Neuron (in vitro differentiated cells): ENCODE measurements around the gene ACCSL.

ENCODE experiments used
- H2AFZ ChIP-seq: one replicate; pipeline ENCODE4 v1.6.1; 2013; ENCODE audit warnings: low read depth, mild to moderate bottlenecking, inconsistent platforms, low read length, moderate library complexity
- H3K27me3 ChIP-seq: one replicate; pipeline ENCODE4 v1.6.1; 2013; ENCODE audit warnings: low read length; ENCODE audit not compliant: insufficient read depth
- H3K36me3 ChIP-seq: one replicate; pipeline ENCODE4 v1.6.1; 2013; ENCODE audit warnings: low read length; ENCODE audit not compliant: insufficient read depth
- H3K4me1 ChIP-seq: one replicate; pipeline ENCODE4 v1.6.1; 2013; ENCODE audit warnings: low read length; ENCODE audit not compliant: insufficient read depth
- H3K4me3 ChIP-seq: 2 replicates; pipeline ENCODE4 v1.5.1; 2013; ENCODE audit warnings: mild to moderate bottlenecking, low read length, moderate library complexity
- H3K9me3 ChIP-seq: one replicate; pipeline ENCODE4 v1.6.1; 2013; ENCODE audit warnings: low read length

Gene ACCSL

DNA sequence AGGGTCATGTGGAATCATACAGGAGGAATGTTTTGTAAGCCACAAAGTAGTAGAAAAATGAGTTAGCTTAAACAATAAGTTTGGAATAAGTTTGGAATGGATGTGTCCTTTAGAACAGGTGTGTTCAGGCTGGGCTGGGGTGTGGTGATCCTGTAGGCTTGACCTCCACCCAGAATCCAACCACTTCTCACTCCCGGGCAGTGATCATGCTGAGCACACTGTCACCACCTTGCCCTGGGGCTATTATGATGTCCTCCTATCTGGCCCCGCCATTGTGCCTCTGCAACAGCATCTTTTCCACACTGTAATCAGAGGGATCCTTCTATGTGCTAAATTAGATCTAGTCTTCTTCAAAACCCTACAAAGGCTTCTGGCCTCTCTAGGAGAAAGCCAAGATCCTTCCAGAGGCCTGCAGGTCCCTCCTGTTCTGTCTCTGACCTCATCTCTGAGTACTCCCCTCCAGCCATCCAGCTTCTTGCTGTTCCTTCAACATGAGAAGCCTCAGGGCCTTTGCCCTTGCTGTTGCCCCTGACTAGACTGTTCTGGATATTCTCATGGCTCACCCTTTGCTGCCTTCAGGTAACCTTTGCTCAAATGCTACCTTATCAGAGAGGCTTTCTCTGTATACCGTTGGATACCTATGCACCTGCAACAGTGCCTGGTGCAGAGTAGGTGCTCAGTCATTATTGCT, 18.8 kb upstream of the ACCSL start:
- Histone ChIP-seq H3K27me3 (no peaks in the 10 kb centered on the region), H3K9me3 (no peaks in the 10 kb centered on the region), H3K4me1 (peaks cover 15% of the 10 kb centered on the region), H2AFZ (no peak overlapping the region), H3K4me3 (no peak overlapping the region), H3K36me3 (no peaks in the 10 kb centered on the region)

DNA sequence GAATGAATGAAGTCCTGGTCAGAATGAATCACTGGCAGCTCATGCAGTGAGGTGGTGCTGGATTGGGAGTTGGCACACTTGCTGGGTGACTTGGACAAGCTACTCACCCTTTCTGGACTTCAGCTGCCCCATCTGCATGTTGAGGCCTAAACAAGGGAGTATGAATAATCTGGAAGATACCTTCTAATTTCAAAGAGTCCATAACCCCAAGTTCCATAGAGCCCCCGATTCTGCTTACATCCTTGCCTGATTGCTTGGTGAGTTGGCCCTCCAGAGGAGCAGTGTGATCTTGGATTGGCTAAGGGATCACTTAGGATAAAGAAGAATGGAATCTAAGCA, 18.3 kb upstream of the ACCSL start:
- H3K36me3 ChIP-seq = no peaks in the 10 kb centered on the region
- no peak overlapping the region for H3K4me3 ChIP-seq
- H3K4me1 ChIP-seq = peaks cover 15% of the 10 kb centered on the region
- H3K27me3 ChIP-seq = no peaks in the 10 kb centered on the region
- H2AFZ ChIP-seq = no peak overlapping the region
- H3K9me3 ChIP-seq = no peaks in the 10 kb centered on the region

DNA sequence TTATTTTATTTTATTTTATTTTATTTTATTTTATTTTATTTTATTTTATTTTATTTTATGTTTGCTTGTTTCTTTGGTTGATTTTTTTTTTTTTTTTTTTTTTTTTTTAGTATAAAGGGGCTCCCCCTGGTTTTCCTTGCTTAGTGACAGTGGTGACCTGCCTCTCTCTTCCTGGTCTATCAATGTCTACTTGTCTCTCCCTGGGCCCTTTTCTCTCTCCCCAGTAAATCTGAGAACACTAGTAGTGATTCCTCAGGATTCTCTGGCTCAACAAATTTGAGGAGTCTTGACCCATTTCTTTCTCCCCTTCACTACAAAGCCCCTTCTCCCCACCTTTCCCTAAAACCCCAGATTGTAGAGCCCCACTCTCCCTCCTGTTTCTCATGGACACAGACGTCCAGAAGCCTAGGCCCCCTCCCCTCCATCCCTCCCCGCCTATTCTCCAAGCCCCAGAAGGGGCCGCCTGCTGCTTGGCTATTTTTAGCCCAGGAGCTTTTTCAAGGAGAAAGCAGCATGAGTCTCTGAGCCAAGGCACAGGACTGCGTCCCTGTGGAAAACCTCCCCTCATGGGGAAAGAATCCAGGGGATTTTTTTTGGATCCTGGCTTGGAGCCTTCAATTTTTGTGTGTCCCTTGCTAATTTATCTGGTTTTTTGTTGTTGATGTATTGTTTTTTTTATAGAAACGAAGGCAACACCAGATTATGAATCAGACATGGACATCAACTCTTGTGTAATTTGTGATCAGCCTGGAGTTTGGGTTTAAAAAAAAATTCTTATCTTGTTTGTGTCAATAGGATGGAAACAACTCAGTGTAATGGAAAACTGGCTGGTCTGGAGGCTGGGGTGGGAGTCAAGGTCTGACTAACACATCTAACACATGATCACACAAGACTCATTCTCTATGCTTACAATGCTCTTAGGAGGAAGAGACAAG, 17.5 kb upstream of the ACCSL start:
- Histone ChIP-seq H3K4me3 (no peak overlapping the region), H3K4me1 (peaks cover 15% of the 10 kb centered on the region), H3K36me3 (no peaks in the 10 kb centered on the region), H3K27me3 (no peaks in the 10 kb centered on the region), H2AFZ (no peak overlapping the region), H3K9me3 (no peaks in the 10 kb centered on the region)

DNA sequence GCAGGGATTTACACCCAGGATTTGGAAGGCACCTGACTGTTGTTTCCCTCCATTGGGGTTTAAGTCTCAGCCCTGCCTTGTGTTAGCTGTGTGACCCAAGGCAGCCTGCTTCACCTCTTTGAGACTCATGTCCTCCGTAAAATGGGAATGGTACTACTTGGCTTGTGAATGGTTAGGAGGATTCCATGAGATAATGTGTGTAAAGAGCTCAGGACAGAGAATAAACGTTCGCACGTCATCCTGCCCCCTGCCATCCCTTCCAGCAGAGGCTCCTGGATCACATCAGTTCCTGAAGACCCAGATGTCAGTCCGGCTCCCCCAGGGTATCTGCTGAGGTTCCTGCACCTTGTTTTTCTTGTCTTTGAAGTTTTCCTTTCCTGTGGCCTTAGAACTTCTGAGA, 16.8 kb upstream of the ACCSL start:
- Histone ChIP-seq H3K27me3 (no peaks in the 10 kb centered on the region), H2AFZ (no peak overlapping the region), H3K36me3 (no peaks in the 10 kb centered on the region), H3K4me3 (no peak overlapping the region), H3K9me3 (no peaks in the 10 kb centered on the region), H3K4me1 (peaks cover 15% of the 10 kb centered on the region)

DNA sequence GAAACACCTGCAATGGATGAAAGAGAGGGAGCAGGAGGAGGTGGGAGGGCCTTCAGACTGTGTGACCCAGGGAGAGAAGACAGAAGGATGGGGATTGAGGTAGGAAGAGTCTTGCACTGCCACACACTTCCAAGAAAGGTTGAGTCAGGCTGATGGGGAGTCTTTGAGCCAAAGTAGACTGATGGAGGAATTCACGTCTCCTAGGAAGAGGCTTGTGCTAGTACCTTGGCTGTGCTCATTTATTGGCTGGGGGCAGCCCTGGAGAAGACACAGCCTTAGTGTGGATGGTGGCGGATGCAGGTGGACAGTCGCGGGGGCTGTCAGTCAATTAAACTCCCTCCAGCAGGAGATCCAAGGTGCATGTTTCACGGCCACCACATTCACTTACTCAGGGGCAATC, 16.2 kb upstream of the ACCSL start:
- no peak overlapping the region for H3K4me3 ChIP-seq
- no peaks in the 10 kb centered on the region for H3K9me3 ChIP-seq
- H2AFZ ChIP-seq = no peak overlapping the region
- no peaks in the 10 kb centered on the region for H3K36me3 ChIP-seq
- H3K27me3 ChIP-seq = no peaks in the 10 kb centered on the region
- H3K4me1 ChIP-seq = peaks cover 15% of the 10 kb centered on the region

DNA sequence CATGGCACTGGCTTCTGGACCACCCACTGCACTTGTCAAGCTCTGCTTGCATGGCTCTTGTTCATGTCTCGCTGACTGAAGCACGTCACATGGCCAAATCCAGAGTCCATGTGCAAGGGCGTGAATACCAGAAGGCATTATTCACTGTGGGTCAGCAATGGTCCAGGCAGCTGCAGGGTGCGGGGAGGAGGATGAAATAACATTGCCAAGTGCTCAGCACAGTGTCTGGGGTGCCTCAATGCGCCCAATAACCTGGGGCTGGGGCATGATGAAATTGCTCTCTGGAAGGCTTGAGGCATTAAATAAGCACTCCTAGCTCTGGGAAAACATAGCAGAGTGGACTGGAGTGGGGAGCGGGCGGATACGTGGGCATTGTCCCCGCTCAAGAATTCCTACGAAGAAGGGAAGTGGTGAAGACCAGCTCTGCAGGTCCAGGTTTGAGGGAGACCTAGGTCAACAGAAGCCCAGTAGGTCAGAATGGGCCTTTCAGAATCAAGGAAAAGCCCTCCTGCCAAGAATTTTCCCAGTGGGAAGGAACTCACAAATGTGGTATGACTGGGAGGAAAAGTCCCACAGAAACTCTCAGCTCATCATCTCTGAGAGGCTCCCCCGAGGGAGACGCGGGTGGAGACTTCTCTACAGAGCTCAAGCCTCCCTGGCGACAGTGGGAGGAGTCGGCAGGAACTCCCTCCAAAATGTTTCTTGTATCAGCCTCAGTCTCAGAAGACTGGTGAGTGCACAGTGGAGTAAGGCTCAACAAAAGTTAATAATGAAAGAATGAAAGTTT, 15.3 kb upstream of the ACCSL start:
- no peak overlapping the region for H2AFZ ChIP-seq
- no peak overlapping the region for H3K4me3 ChIP-seq
- peaks cover 15% of the 10 kb centered on the region for H3K4me1 ChIP-seq
- no peaks in the 10 kb centered on the region for H3K9me3 ChIP-seq
- H3K27me3 ChIP-seq = no peaks in the 10 kb centered on the region
- no peaks in the 10 kb centered on the region for H3K36me3 ChIP-seq

DNA sequence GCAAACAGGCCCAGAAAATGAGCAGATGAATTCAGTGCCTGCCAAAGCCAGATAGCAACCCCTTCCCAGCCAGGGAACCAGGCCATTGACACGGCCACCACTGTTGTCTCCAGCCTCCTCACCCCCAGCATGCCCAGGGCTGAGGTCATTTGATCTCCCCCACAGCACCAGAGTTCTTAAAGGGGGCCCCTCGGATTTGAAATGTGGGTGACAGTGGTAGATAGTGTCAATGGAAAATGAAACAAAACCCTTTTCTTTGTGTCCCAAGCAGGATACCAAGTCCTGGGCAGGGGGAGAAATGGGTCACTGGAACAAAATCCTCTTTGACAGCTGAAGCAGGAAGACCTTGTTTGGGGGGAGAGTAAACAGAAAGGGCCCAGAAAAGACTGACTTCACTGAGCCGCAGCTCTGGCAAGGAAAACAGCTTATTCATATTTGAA, 14.3 kb upstream of the ACCSL start:
- no peaks in the 10 kb centered on the region for H3K27me3 ChIP-seq
- H3K36me3 ChIP-seq = no peaks in the 10 kb centered on the region
- H2AFZ ChIP-seq = peak overlapping the region; percentile 39
- H3K4me3 ChIP-seq = no peak overlapping the region
- peaks cover 15% of the 10 kb centered on the region for H3K4me1 ChIP-seq
- H3K9me3 ChIP-seq = no peaks in the 10 kb centered on the region

DNA sequence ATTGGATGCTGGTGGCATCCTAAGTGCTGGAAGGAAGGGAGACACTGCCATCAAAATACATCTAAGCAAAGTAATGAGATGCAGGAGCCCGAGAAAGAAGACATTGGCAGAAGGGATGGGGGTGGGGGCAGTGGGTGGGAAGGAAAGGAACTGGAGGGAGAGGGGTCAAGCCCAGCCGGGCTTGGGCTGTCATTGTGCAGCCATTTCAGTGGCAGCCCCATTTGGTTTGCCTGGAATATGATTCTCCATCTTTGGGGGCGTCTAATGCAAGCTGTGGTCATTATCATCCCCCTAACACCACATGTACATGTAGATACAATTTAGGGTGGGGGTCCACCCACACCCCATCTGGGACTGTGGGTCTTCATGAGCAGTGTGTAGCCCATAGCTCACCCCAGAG, 13.9 kb upstream of the ACCSL start:
- H3K9me3 ChIP-seq = no peaks in the 10 kb centered on the region
- H3K4me3 ChIP-seq = no peak overlapping the region
- no peak overlapping the region for H2AFZ ChIP-seq
- no peaks in the 10 kb centered on the region for H3K36me3 ChIP-seq
- peaks cover 15% of the 10 kb centered on the region for H3K4me1 ChIP-seq
- H3K27me3 ChIP-seq = no peaks in the 10 kb centered on the region

DNA sequence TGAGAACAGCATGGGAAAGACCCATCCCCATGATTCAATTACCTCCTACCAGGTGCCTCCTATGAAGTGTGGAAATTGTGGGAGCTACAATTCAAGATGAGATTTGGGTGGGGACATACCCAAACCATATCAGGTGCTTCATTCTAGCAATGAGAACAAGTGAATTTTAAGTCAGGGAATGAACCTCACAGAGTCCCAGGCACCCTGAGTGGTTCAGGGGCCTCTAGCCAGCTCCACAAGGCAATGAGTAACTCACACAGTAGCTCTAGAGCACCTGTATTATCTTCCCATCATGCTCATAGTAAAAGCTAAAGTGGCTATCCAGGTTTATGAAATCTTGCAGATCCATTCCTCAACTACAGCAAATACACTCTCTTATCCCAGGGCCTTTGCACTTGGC, 13.1 kb upstream of the ACCSL start:
- no peaks in the 10 kb centered on the region for H3K36me3 ChIP-seq
- no peaks in the 10 kb centered on the region for H3K27me3 ChIP-seq
- no peak overlapping the region for H3K4me3 ChIP-seq
- peaks cover 15% of the 10 kb centered on the region for H3K4me1 ChIP-seq
- H3K9me3 ChIP-seq = no peaks in the 10 kb centered on the region
- no peak overlapping the region for H2AFZ ChIP-seq

DNA sequence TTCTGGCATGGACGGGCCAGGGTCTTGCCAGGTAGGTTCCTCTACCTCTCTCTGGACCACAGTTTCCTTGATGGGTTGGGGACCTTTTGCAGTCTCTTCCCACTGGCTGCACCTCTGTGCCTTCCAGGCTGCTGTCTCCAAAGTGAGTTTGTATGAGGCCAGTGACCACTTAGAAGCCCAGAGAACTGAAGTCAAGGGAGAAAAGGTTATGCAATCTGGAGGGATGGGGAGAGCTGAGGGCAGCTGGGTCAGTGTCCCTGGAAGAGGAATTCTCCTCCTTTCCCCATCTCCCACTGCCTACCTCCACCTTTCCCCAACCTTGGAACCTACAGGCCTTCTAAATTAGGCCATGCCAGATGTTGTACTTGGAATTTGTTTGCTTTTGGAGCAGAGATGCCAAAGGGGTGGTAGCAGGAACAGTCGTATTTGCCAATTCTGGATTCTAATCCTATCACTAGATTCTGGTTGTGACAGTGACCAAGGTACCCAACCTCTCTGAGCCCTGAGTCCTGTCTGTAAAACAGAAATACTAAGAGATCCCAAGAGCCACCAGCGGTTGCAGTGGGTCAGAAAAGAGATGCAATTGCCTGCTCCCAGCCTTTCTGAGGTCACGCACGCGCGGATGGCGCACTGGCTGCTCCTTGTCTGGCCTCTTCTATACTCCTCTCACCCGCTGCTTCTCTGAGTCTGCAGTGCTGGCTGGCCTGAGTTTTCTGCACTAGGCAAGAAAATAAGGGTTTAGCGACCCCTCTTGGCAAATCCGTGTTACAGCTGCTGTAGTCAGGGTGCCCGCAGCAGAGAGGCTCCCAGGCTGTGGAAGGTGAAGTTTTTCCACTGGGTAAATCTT, 10.7 kb upstream of the ACCSL start:
- Histone ChIP-seq H3K4me3 (no peak overlapping the region), H3K27me3 (no peaks in the 10 kb centered on the region), H2AFZ (no peak overlapping the region), H3K36me3 (no peaks in the 10 kb centered on the region), H3K4me1 (peaks cover 6% of the 10 kb centered on the region), H3K9me3 (no peaks in the 10 kb centered on the region)

DNA sequence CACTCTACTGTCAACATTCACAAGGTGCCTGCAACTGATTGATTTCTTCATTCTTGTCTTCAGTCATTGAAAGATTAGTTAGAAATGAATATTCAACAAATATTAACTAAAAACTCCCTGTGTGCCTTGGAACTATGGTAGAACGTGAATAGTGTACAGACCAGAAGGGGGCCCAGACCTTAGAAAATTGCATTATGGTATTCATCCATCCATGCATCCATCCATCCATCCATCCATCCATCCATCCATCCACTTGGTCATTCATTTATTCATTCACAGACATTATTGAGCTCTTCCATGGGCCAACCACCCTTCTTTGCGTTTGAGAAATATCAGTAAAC, 10.2 kb upstream of the ACCSL start:
- H3K27me3 ChIP-seq = no peaks in the 10 kb centered on the region
- no peaks in the 10 kb centered on the region for H3K36me3 ChIP-seq
- H3K4me1 ChIP-seq = peaks cover 6% of the 10 kb centered on the region
- no peak overlapping the region for H2AFZ ChIP-seq
- no peaks in the 10 kb centered on the region for H3K9me3 ChIP-seq
- no peak overlapping the region for H3K4me3 ChIP-seq

DNA sequence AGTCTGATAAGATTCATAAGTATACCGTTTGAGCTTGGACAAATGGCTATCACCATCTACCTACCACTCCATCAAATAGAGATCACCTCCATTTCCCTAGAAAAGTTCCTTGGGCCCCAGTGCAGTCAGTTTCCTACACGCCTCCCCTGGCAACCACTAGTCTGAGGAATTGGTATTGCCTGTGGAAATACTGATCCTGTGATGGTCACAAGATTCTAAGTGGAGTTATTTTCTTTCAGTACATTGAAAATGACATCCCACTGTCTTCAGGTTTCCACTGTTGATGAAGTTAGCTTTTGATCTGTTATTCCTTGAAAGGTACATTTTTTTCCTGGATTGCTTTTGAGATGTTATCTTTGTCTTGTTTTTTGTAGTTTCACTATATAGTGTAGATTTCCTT, 4.6 kb upstream of the ACCSL start:
- Histone ChIP-seq H3K4me3 (no peak overlapping the region), H3K36me3 (no peaks in the 10 kb centered on the region), H2AFZ (no peak overlapping the region)

More for the DNA sequence above, 4.6 kb upstream of the ACCSL start:
- Histone ChIP-seq H3K27me3 (peaks cover 9% of the 10 kb centered on the region), H3K9me3 (no peaks in the 10 kb centered on the region), H3K4me1 (no peaks in the 10 kb centered on the region)
